Liver (tissue), 3 donors: Measurements from ENCODE around the gene ANK3.

Source experiments
- CTCF ChIP-seq: fragments of 150-350 bp; IDR thresholded peaks from 2 replicates; pipeline ENCODE4 v1.5.1; 2017; ENCODE audit warnings: improper control_type of control experiment, low read depth, low read length; ENCODE audit not compliant: missing input control
- EGR1 ChIP-seq, 2 donors: IDR thresholded peaks; 2 replicates each; pipeline ENCODE4 v1.6.1; 2016 to 2018; ENCODE audit warnings: antibody characterized with exemption in 2 of 2, low read depth in 2 of 2
- GABPA ChIP-seq, 2 donors: IDR thresholded peaks in 1 of 2; conservative IDR thresholded peaks in 1 of 2; 2 replicates each; pipeline ENCODE4 v1.6.1; 2016; ENCODE audit warnings: antibody characterized with exemption in 2 of 2, mild to moderate bottlenecking in 1 of 2, moderate library complexity in 1 of 2
- HNF4G ChIP-seq: IDR thresholded peaks from 2 replicates; pipeline ENCODE4 v1.6.1; 2016; ENCODE audit warnings: antibody characterized with exemption
- JUND ChIP-seq, 2 donors: IDR thresholded peaks; 2 replicates each; pipeline ENCODE4 v1.6.1; 2016; ENCODE audit warnings: antibody characterized with exemption in 2 of 2
- MAX ChIP-seq: IDR thresholded peaks from 2 replicates; pipeline ENCODE4 v1.6.1; 2016; ENCODE audit warnings: antibody characterized with exemption
- NR2F2 ChIP-seq: IDR thresholded peaks from 2 replicates; pipeline ENCODE4 v1.6.1; 2016; ENCODE audit warnings: antibody characterized with exemption
- RAD21 ChIP-seq, 2 donors: IDR thresholded peaks; 2 replicates each; pipeline ENCODE4 v1.6.1; 2016; ENCODE audit warnings: antibody characterized with exemption in 2 of 2, mild to moderate bottlenecking in 2 of 2
- REST ChIP-seq: IDR thresholded peaks from 2 replicates; pipeline ENCODE4 v1.6.1; 2016; ENCODE audit warnings: antibody characterized with exemption, mild to moderate bottlenecking
- RXRA ChIP-seq, 2 donors: IDR thresholded peaks; 2 replicates each; pipeline ENCODE4 v1.6.1; 2017 to 2018; ENCODE audit warnings: antibody characterized with exemption in 2 of 2, mild to moderate bottlenecking in 1 of 2
- SP1 ChIP-seq: IDR thresholded peaks from 2 replicates; pipeline ENCODE4 v1.6.1; 2018; ENCODE audit warnings: antibody characterized with exemption, mild to moderate bottlenecking
- TAF1 ChIP-seq: conservative IDR thresholded peaks from 2 replicates; pipeline ENCODE4 v1.6.1; 2016; ENCODE audit warnings: antibody characterized with exemption, mild to moderate bottlenecking
- ZBTB33 ChIP-seq: IDR thresholded peaks from 2 replicates; pipeline ENCODE4 v1.6.1; 2016; ENCODE audit warnings: antibody characterized with exemption
- donor health status: healthy.
- donor health status: healthy.

- TF ChIP-seq MAX = no peak
- no peak for TF ChIP-seq JUND (IDR thresholded peaks at IDR 0.05)
- no peak for TF ChIP-seq GABPA (IDR thresholded peaks at IDR 0.05 in 1 of 2, conservative IDR thresholded peaks at IDR 0.05 in 1 of 2)
- TF ChIP-seq CTCF = no peak
- no peak for TF ChIP-seq REST
- TF ChIP-seq RAD21 (IDR thresholded peaks at IDR 0.05) = no peak
- no peak for TF ChIP-seq HNF4G
- no peak for TF ChIP-seq NR2F2
- TF ChIP-seq SP1 = no peak
- no peak for TF ChIP-seq EGR1 (IDR thresholded peaks at IDR 0.05; ENCODE audit: low read depth in 2 of 2)
- TF ChIP-seq TAF1 = no peak
- TF ChIP-seq RXRA (IDR thresholded peaks at IDR 0.05) = no peak
- no peak for TF ChIP-seq ZBTB33
Measured at GRCh38 chr10:60299961-60300883, 89.5 kb downstream of the ANK3 start.
